Measurements from ENCODE around the gene CD200. TPM values are rescaled to one million over a fixed set of nuclear protein-coding genes. Genes with fewer than 3 reads are reported as not detected.

The CD200 gene
- total RNA-seq, 1 donor from 2014 or later, result 6.5 TPM

GRCh38 chr3:112339609-112340008, 6.7 kb downstream of the CD200 start:
- ATAC-seq, result no peak
- H3K9me3 ChIP-seq, result no peaks in the 10 kb centered on the region
- intact Hi-C loops (cut with DNase I), result no loop called here

GRCh38 chr3:112341386-112341785, 8.4 kb downstream of the CD200 start:
- H3K4me1 ChIP-seq, result no peaks in the 10 kb centered on the region
- no peak for TF ChIP-seq CTCF (IDR thresholded peaks at IDR 0.05)
- DNase-seq (no peak), ATAC-seq (no peak)
- H3K4me3 ChIP-seq, result no peak overlapping the region
- H3K36me3 ChIP-seq, result no peaks in the 10 kb centered on the region
- intact Hi-C loops (cut with DNase I), result no loop called here
- H3K27me3 ChIP-seq, result no peaks in the 10 kb centered on the region
- H3K9me3 ChIP-seq, result no peaks in the 10 kb centered on the region
- H3K27ac ChIP-seq, result no peak overlapping the region

More at GRCh38 chr3:112339609-112340008, 6.7 kb downstream of the CD200 start:
- no peak for TF ChIP-seq CTCF (IDR thresholded peaks at IDR 0.05)
- Histone ChIP-seq H3K4me3 (no peak overlapping the region), H3K36me3 (no peaks in the 10 kb centered on the region), H3K4me1 (no peaks in the 10 kb centered on the region), H3K27me3 (no peaks in the 10 kb centered on the region), H3K27ac (no peak overlapping the region)
- DNase-seq, result no peak

- Histone ChIP-seq H3K9me3 (no peaks in the 10 kb centered on the region), H3K27ac (no peak overlapping the region)
- ATAC-seq, result no peak
These were observed 12.7 kb downstream of the CD200 start for GRCh38 chr3:112345681-112346080.

GRCh38 chr3:112346491-112347122, 13.7 kb downstream of the CD200 start:
- H3K27ac ChIP-seq, result no peak overlapping the region
- no peak overlapping the region for H3K4me3 ChIP-seq
- no peaks in the 10 kb centered on the region for H3K9me3 ChIP-seq
- no peaks in the 10 kb centered on the region for H3K27me3 ChIP-seq
- DNase-seq, result no peak
- no peaks in the 10 kb centered on the region for H3K4me1 ChIP-seq
- ATAC-seq, result no peak
- intact Hi-C loops (cut with DNase I), result no loop called here
- no peak for TF ChIP-seq CTCF (IDR thresholded peaks at IDR 0.05)
- H3K36me3 ChIP-seq, result no peaks in the 10 kb centered on the region

More at GRCh38 chr3:112345681-112346080, 12.7 kb downstream of the CD200 start:
- H3K27me3 ChIP-seq, result no peaks in the 10 kb centered on the region
- intact Hi-C loops (cut with DNase I), result no loop called here
- no peaks in the 10 kb centered on the region for H3K4me1 ChIP-seq
- no peaks in the 10 kb centered on the region for H3K36me3 ChIP-seq
- H3K4me3 ChIP-seq, result no peak overlapping the region
- DNase-seq, result no peak
- TF ChIP-seq CTCF (IDR thresholded peaks at IDR 0.05), result no peak

- Histone ChIP-seq H3K27ac (no peak overlapping the region), H3K9me3 (no peaks in the 10 kb centered on the region), H3K4me1 (no peaks in the 10 kb centered on the region), H3K4me3 (no peak overlapping the region), H3K27me3 (no peaks in the 10 kb centered on the region), H3K36me3 (no peaks in the 10 kb centered on the region)
- intact Hi-C loops (cut with DNase I), result no loop called here
- DNase-seq (no peak), ATAC-seq (no peak)
- TF ChIP-seq CTCF (IDR thresholded peaks at IDR 0.05), result no peak
These were observed 16.0 kb downstream of the CD200 start for GRCh38 chr3:112348943-112349342.

GRCh38 chr3:112349557-112349956, 16.6 kb downstream of the CD200 start:
- Histone ChIP-seq H3K27me3 (no peaks in the 10 kb centered on the region), H3K4me3 (no peak overlapping the region), H3K4me1 (no peaks in the 10 kb centered on the region), H3K27ac (no peak overlapping the region), H3K9me3 (no peaks in the 10 kb centered on the region), H3K36me3 (no peaks in the 10 kb centered on the region)
- no peak for TF ChIP-seq CTCF (IDR thresholded peaks at IDR 0.05)
- ATAC-seq, result no peak
- no peak for DNase-seq
- intact Hi-C loops (cut with DNase I), result no loop called here
